Keratinocyte (primary cell): ENCODE results near the gene CDC40. TPM values are rescaled to one million over a fixed set of nuclear protein-coding genes. Genes with fewer than 3 reads are reported as not detected.

Experiments used
- DNase-seq: peaks from one replicate; pipeline ENCODE4 v3.0.0-alpha.2; 2011; ENCODE audit warnings: low read depth, missing footprints, low spot score
- FAIRE-seq: peaks from 2 replicates; lab custom pipeline; 2011; peaks lifted over from hg19 to GRCh38; lab: Jason Lieb, UNC
- H2AFZ ChIP-seq: 2 replicates; pipeline ENCODE4 v1.6.0; 2012; ENCODE audit warnings: low read length, control low read depth, inconsistent platforms; ENCODE audit not compliant: control insufficient read depth
- H3K27ac ChIP-seq: 2 replicates; pipeline ENCODE4 v1.5.1; 2011; ENCODE audit warnings: low read length; ENCODE audit not compliant: control insufficient read depth, insufficient read depth
- H3K27me3 ChIP-seq: 3 replicates; pipeline ENCODE4 v1.6.0; 2011; ENCODE audit warnings: low read length; ENCODE audit not compliant: control insufficient read depth, insufficient read depth; ENCODE audit errors: extremely low read depth
- H3K36me3 ChIP-seq, 2 experiments: 2 replicates in 1 of 2; 3 replicates in 1 of 2; pipeline ENCODE4 v1.5.1; 2011; ENCODE audit warnings: low read length in 2 of 2, mild to moderate bottlenecking in 1 of 2; ENCODE audit not compliant: control insufficient read depth in 2 of 2, insufficient read depth in 2 of 2; ENCODE audit errors: extremely low read depth in 1 of 2
- H3K4me1 ChIP-seq: 3 replicates; pipeline ENCODE4 v1.5.1; 2011; ENCODE audit warnings: low read length; ENCODE audit not compliant: control insufficient read depth, insufficient read depth; ENCODE audit errors: extremely low read depth
- H3K4me2 ChIP-seq: 3 replicates; pipeline ENCODE4 v1.6.0; 2011; ENCODE audit warnings: low read depth, low read length; ENCODE audit not compliant: control insufficient read depth, insufficient read depth; ENCODE audit errors: extremely low read depth
- H3K4me3 ChIP-seq, 3 experiments: fragments of 200-600 bp in 1 of 3; sonication (generic) in 1 of 3; 2 replicates in 2 of 3; 3 replicates in 1 of 3; pipeline ENCODE4 v1.5.1; 2011 to 2016; ENCODE audit warnings: low read length in 3 of 3, mild to moderate bottlenecking in 3 of 3, control low read depth in 2 of 3, inconsistent platforms in 1 of 3, low read depth in 1 of 3, mixed read lengths in 1 of 3, mixed run types in 1 of 3, moderate library complexity in 1 of 3; ENCODE audit not compliant: control insufficient read depth in 2 of 3, insufficient read depth in 2 of 3; ENCODE audit errors: extremely low read depth in 1 of 3
- H3K79me2 ChIP-seq: 2 replicates; pipeline ENCODE4 v1.6.0; 2012; ENCODE audit warnings: low read length; ENCODE audit not compliant: control insufficient read depth, insufficient read depth
- H3K9ac ChIP-seq: 3 replicates; pipeline ENCODE4 v1.6.0; 2011; ENCODE audit warnings: low read length; ENCODE audit not compliant: control insufficient read depth, insufficient read depth; ENCODE audit errors: extremely low read depth
- H3K9me1 ChIP-seq: 3 replicates; pipeline ENCODE4 v1.6.0; 2011; ENCODE audit warnings: low read length; ENCODE audit not compliant: control insufficient read depth, insufficient read depth; ENCODE audit errors: extremely low read depth
- H3K9me3 ChIP-seq: 2 replicates; pipeline ENCODE4 v1.5.1; 2012; ENCODE audit warnings: low read depth, low read length; ENCODE audit not compliant: control insufficient read depth
- H4K20me1 ChIP-seq: 3 replicates; pipeline ENCODE4 v1.6.0; 2011; ENCODE audit warnings: low read length; ENCODE audit not compliant: control insufficient read depth, insufficient read depth; ENCODE audit errors: extremely low read depth
- CTCF ChIP-seq, 3 experiments: IDR thresholded peaks in 1 of 3; conservative IDR thresholded peaks in 1 of 3; optimal IDR thresholded peaks in 1 of 3; 2 replicates in 2 of 3; 3 replicates in 1 of 3; pipeline versions ENCODE3 to v1.5.1; 2011; ENCODE audit warnings: low read length in 3 of 3, mild to moderate bottlenecking in 3 of 3, moderate library complexity in 2 of 3, control low read depth in 1 of 3, inconsistent platforms in 1 of 3; ENCODE audit not compliant: insufficient read depth in 2 of 3; ENCODE audit errors: extremely low read depth in 1 of 3
- EZH2 ChIP-seq: IDR thresholded peaks from one replicate; pipeline ENCODE4 v1.6.1; 2012; ENCODE audit warnings: inconsistent platforms, mild to moderate bottlenecking, low read length, moderate library complexity
- dilution Hi-C: fragments of 300-500 bp; cut with MboI; formaldehyde crosslinking; loops from one replicate; pipeline ENCODE4 v1.7.0; 2020; ENCODE audit warnings: low sequenced_read_pairs; ENCODE audit not compliant: extremely low pct_ligation_motif_present
- polyA plus RNA-seq, 5 experiments: library from polyadenylated mRNA; depleted of rRNA in 3 of 5; stranded (reverse) in 3 of 5; stranded (forward) in 1 of 5; unstranded in 1 of 5; fragments of >200 nt; gene quantifications; 1 replicate in 1 of 5; 2 replicates in 3 of 5; 3 replicates in 1 of 5; pipeline versions ENCODE4 v1.2.1 to v1.2.3, GENCODE V29; 2011 to 2012; ENCODE audit warnings: missing spikeins in 2 of 5, low read depth in 1 of 5, low replicate concordance in 1 of 5

Gene CDC40
- polyA plus RNA-seq, 1 donor (not counting 4 experiments of a cell fraction or from before 2014, with no cell fraction given): 15.8 TPM

GRCh38 chr6:110201151-110201884 is 21.1 kb downstream of the CDC40 start:
- FAIRE-seq (no peak), DNase-seq (no peak)
- TF ChIP-seq EZH2 (no peak), CTCF (optimal IDR thresholded peaks at IDR 0.05 in 1 of 3, IDR thresholded peaks at IDR 0.05 in 1 of 3, conservative IDR thresholded peaks at IDR 0.05 in 1 of 3; ENCODE audit: extremely low read depth in 1 of 3, insufficient read depth in 2 of 3, low read length in 3 of 3) (no peak)
- H3K9me1 ChIP-seq: no peaks in the 10 kb centered on the region
- peaks cover 8% of the 10 kb centered on the region for H3K79me2 ChIP-seq
- no peaks in the 10 kb centered on the region for H4K20me1 ChIP-seq
- H3K27ac ChIP-seq: no peak overlapping the region
- H3K4me3 ChIP-seq: no peak overlapping the region
- H3K27me3 ChIP-seq: no peaks in the 10 kb centered on the region
- H3K4me1 ChIP-seq: no peaks in the 10 kb centered on the region
- no peak overlapping the region for H2AFZ ChIP-seq
- dilution Hi-C loops: no loop called here
- no peaks in the 10 kb centered on the region for H3K9me3 ChIP-seq
- H3K9ac ChIP-seq: no peak overlapping the region
- no peak overlapping the region for H3K4me2 ChIP-seq
- H3K36me3 ChIP-seq: no peaks in the 10 kb centered on the region

- Histone ChIP-seq H3K27me3 (no peaks in the 10 kb centered on the region), H3K9ac (no peak overlapping the region), H2AFZ (no peak overlapping the region), H3K9me3 (no peaks in the 10 kb centered on the region), H3K36me3 (peaks cover 4 to 7% of the 10 kb centered on the region in 2 experiments), H3K27ac (no peak overlapping the region), H3K9me1 (no peaks in the 10 kb centered on the region), H3K4me1 (no peaks in the 10 kb centered on the region), H3K79me2 (no peaks in the 10 kb centered on the region), H3K4me3 (no peak overlapping the region), H4K20me1 (no peaks in the 10 kb centered on the region), H3K4me2 (no peak overlapping the region)
- DNase-seq: no peak
- no peak for TF ChIP-seq CTCF (optimal IDR thresholded peaks at IDR 0.05 in 1 of 3, IDR thresholded peaks at IDR 0.05 in 1 of 3, conservative IDR thresholded peaks at IDR 0.05 in 1 of 3; ENCODE audit: extremely low read depth in 1 of 3, insufficient read depth in 2 of 3, low read length in 3 of 3)
- TF ChIP-seq EZH2: no peak
- no peak for FAIRE-seq
- dilution Hi-C loops: no loop called here
Measured at GRCh38 chr6:110207652-110208051, 27.4 kb downstream of the CDC40 start.
